ENCODE data around the gene PDE2A. TPM values are rescaled to one million over a fixed set of nuclear protein-coding genes. Genes with fewer than 3 reads are reported as not detected.

The PDE2A gene
- total and polyA plus RNA-seq, 2 donors (not counting 3 experiments of a cell fraction or from before 2014, with no cell fraction given): 14.8 to 16.8 TPM

- Histone ChIP-seq H2AFZ (ENCODE audit: low read depth, low read length) (no peak overlapping the region), H3K27me3 (ENCODE audit: control insufficient read depth in 2 of 2, insufficient read depth in 2 of 2, low read length in 2 of 2) (no peaks in the 10 kb centered on the region), H3K4me1 (ENCODE audit: control insufficient read depth, extremely low read depth, insufficient read depth, low read length) (no peaks in the 10 kb centered on the region), H3K36me3 (ENCODE audit: control insufficient read depth in 2 of 2, extremely low read depth in 1 of 2, insufficient read depth in 2 of 2, low read length in 2 of 2) (no peaks in the 10 kb centered on the region), H3K9me1 (replicated peaks; ENCODE audit: control insufficient read depth, extremely low read depth, insufficient read depth, low read length) (no peaks in the 10 kb centered on the region), H3K27ac (ENCODE audit: insufficient read depth, low read depth, low read length) (no peak overlapping the region), H3K4me3 (replicated peaks in 1 of 3; ENCODE audit: insufficient read depth in 1 of 3, low read depth in 1 of 3, low read length in 3 of 3) (no peak overlapping the region), H3K4me2 (ENCODE audit: insufficient read depth, low read length) (no peak overlapping the region), H3K79me2 (ENCODE audit: control insufficient read depth, insufficient read depth, low read length) (no peaks in the 10 kb centered on the region), H3K9me3 (replicated peaks; ENCODE audit: control insufficient read depth, insufficient read depth, low read length) (no peaks in the 10 kb centered on the region), H3K9ac (replicated peaks; ENCODE audit: extremely low read depth, insufficient read depth, low read length) (no peak overlapping the region), H4K20me1 (replicated peaks; ENCODE audit: control insufficient read depth, extremely low read depth, insufficient read depth, low read length) (no peaks in the 10 kb centered on the region)
- intact Hi-C loops (cut with micrococcal nuclease) (no loop called here), dilution Hi-C loops (cut with MboI; ENCODE audit: extremely low pct_ligation_motif_present, low sequenced_read_pairs) (no loop called here)
- TF ChIP-seq MYC (IDR thresholded peaks at IDR 0.05; ENCODE audit: low read depth, low read length): no peak
- TF ChIP-seq EZH2 (IDR thresholded peaks at IDR 0.05; ENCODE audit: borderline replicate concordance, low read depth, low read length, severe bottlenecking): no peak
- TF ChIP-seq JUN (IDR thresholded peaks at IDR 0.05; ENCODE audit: borderline replicate concordance, insufficient read depth, insufficient read length, low read depth): no peak
- TF ChIP-seq FOS (IDR thresholded peaks at IDR 0.05; ENCODE audit: borderline replicate concordance, insufficient read depth, low read length): no peak
- TF ChIP-seq CTCF (IDR thresholded peaks at IDR 0.05; ENCODE audit: extremely low read depth in 1 of 2, insufficient read depth in 1 of 2, low read depth in 1 of 2, low read length in 2 of 2): no peak
- no peak for TF ChIP-seq GATA2 (IDR thresholded peaks at IDR 0.05; ENCODE audit: insufficient read depth, insufficient read length, low read depth, low read length)
- TF ChIP-seq MAX (IDR thresholded peaks at IDR 0.05; ENCODE audit: insufficient read depth, insufficient read length): no peak
- TF ChIP-seq POLR2AphosphoS5 (IDR thresholded peaks at IDR 0.05; ENCODE audit: insufficient read depth, low read depth, low read length): no peak
- no peak for TF ChIP-seq POLR2A (IDR thresholded peaks at IDR 0.05; ENCODE audit: low read depth, low read length)
- POLR2A ChIA-PET: no interaction called here
- CTCF ChIA-PET: interaction anchor here (1.3 to 10.6 kb wide), 3 partner anchors 16 to 111 kb away, joined by 4 to 339 read pairs (median 4); no protein-coding TSS in a partner anchor
- no TSS peak for BruUV-seq (replicated peaks)
- DNase-seq (ENCODE audit: low read depth, low spot score) (no peak), FAIRE-seq (no peak)
These were observed 91.7 kb downstream of the PDE2A start for GRCh38 chr11:72582206-72583176.

All from endothelial cell of umbilical vein (primary cell).